ENCODE results near the gene TPK1.
A peak's percentile ranks its signal among the peaks of the same experiment; 100 is the strongest.

The TPK1 gene
- total RNA-seq = 25.7 to 65.7 (median 47.7) reads per million in 18 experiments

- peak; percentile 96 to 97 for DNase-seq
Measured at GRCh38 chr7:144835652-144836544, at the start of gene TPK1. TSS of gene TPK1 (minus strand) at chr7:144836053. CDS start at chr7:144835602, 451 bp downstream.

- no peak for DNase-seq
Measured at GRCh38 chr7:144885478-144885877, 49.6 kb upstream of the TPK1 start.

- no peak for DNase-seq
Measured at GRCh38 chr7:144884896-144885295, 49.0 kb upstream of the TPK1 start.

- no peak for DNase-seq
Measured at GRCh38 chr7:144873316-144873845, 37.5 kb upstream of the TPK1 start.

GRCh38 chr7:144869082-144869481 is 33.2 kb upstream of the TPK1 start:
- no peak for DNase-seq

- DNase-seq = no peak
Measured at GRCh38 chr7:144866189-144866588, 30.3 kb upstream of the TPK1 start.

- DNase-seq = no peak
Measured at GRCh38 chr7:144863320-144863647, 27.4 kb upstream of the TPK1 start.

- DNase-seq = no peak
Measured at GRCh38 chr7:144862612-144863319, 26.9 kb upstream of the TPK1 start.

- no peak for DNase-seq
Measured at GRCh38 chr7:144859739-144860138, 23.9 kb upstream of the TPK1 start.

- DNase-seq = no peak
Measured at GRCh38 chr7:144857463-144857862, 21.6 kb upstream of the TPK1 start.

GRCh38 chr7:144854839-144855424 is 19.1 kb upstream of the TPK1 start:
- peak; percentile 15 to 19 for DNase-seq

- DNase-seq = no peak
Measured at GRCh38 chr7:144853542-144853941, 17.7 kb upstream of the TPK1 start.

- no peak for DNase-seq
Measured at GRCh38 chr7:144848078-144848477, 12.2 kb upstream of the TPK1 start.

- peak; percentile 92 to 94 for DNase-seq
Measured at GRCh38 chr7:144842377-144842851, 6.6 kb upstream of the TPK1 start.

GRCh38 chr7:144836545-144836842 is 641 bp upstream of the TPK1 start:
- no peak for DNase-seq

GRCh38 chr7:144835155-144835611 is 670 bp downstream of the TPK1 start:
- DNase-seq = peak; percentile 34 to 59

GRCh38 chr7:144834641-144835144 is 1.2 kb downstream of the TPK1 start:
- peak; percentile 79 to 83 for DNase-seq

GRCh38 chr7:144830811-144831210 is 5.0 kb downstream of the TPK1 start:
- no peak for DNase-seq

- peak; percentile 4 to 33 for DNase-seq
Measured at GRCh38 chr7:144830024-144830785, 5.6 kb downstream of the TPK1 start.

GRCh38 chr7:144827621-144828020 is 8.2 kb downstream of the TPK1 start:
- no peak for DNase-seq

- no peak for DNase-seq
Measured at GRCh38 chr7:144826208-144826607, 9.6 kb downstream of the TPK1 start.

GRCh38 chr7:144824360-144824759 is 11.5 kb downstream of the TPK1 start:
- no peak for DNase-seq
